ENCODE measurements around the gene LRRK2. TPM values are rescaled to one million over a fixed set of nuclear protein-coding genes. Genes with fewer than 3 reads are reported as not detected.
"Not testable (repeated sequence)": the region's sequence is repeated elsewhere in the genome, so short reads cannot be mapped to it uniquely, and the experiment has no call there.

Gene LRRK2
- polyA plus RNA-seq, 2 donors = 5.8 to 6.6 TPM

- H3K27me3 ChIP-seq (ENCODE audit: control insufficient read depth in 1 of 2, insufficient read depth in 2 of 2, low read length in 2 of 2) = no peaks in the 10 kb centered on the region
- WGBS, 2 donors = 97 to 98% methylated on average over 4 of the region's 4 CpGs
- H3K4me1 ChIP-seq (ENCODE audit: control insufficient read depth in 2 of 2, insufficient read depth in 2 of 2, low read length in 1 of 2) = no peaks in the 10 kb centered on the region
- no peaks in the 10 kb centered on the region for H3K36me3 ChIP-seq (ENCODE audit: control insufficient read depth in 2 of 2, insufficient read depth in 2 of 2, low read length in 1 of 2)
- no peak overlapping the region for H3K27ac ChIP-seq (ENCODE audit: low read depth in 2 of 2, low read length in 1 of 2)
- no peaks in the 10 kb centered on the region for H3K9me3 ChIP-seq (ENCODE audit: control insufficient read depth in 2 of 2, insufficient read depth in 1 of 2, low read depth in 1 of 2, low read length in 1 of 2)
- no peak overlapping the region for H3K4me3 ChIP-seq (ENCODE audit: low read depth in 1 of 2, low read length in 2 of 2)
Measured at GRCh38 chr12:40240779-40241178, 16.0 kb downstream of the LRRK2 start.

- 74 to 77% methylated on average over 1 of the region's 1 CpG for WGBS, 2 donors
- H3K9me3 ChIP-seq (ENCODE audit: control insufficient read depth in 2 of 2, insufficient read depth in 1 of 2, low read depth in 1 of 2, low read length in 1 of 2) = no peaks in the 10 kb centered on the region
- H3K36me3 ChIP-seq (ENCODE audit: control insufficient read depth in 2 of 2, insufficient read depth in 2 of 2, low read length in 1 of 2) = no peaks in the 10 kb centered on the region
- H3K27me3 ChIP-seq (ENCODE audit: control insufficient read depth in 1 of 2, insufficient read depth in 2 of 2, low read length in 2 of 2) = no peaks in the 10 kb centered on the region
- no peak overlapping the region for H3K4me3 ChIP-seq (ENCODE audit: low read depth in 1 of 2, low read length in 2 of 2)
- no peak overlapping the region for H3K27ac ChIP-seq (ENCODE audit: low read depth in 2 of 2, low read length in 1 of 2)
- no peaks in the 10 kb centered on the region for H3K4me1 ChIP-seq (ENCODE audit: control insufficient read depth in 2 of 2, insufficient read depth in 2 of 2, low read length in 1 of 2)
Measured at GRCh38 chr12:40241741-40242140, 16.9 kb downstream of the LRRK2 start.

GRCh38 chr12:40244526-40245156 lies 19.8 kb downstream of the LRRK2 start:
- 88 to 92% methylated on average over 5 of the region's 5 CpGs for WGBS, 2 donors
- not testable (repeated sequence) for H3K27me3 ChIP-seq (ENCODE audit: control insufficient read depth in 1 of 2, insufficient read depth in 2 of 2, low read length in 2 of 2); H3K4me3 ChIP-seq (ENCODE audit: low read depth in 1 of 2, low read length in 2 of 2); H3K36me3 ChIP-seq (ENCODE audit: control insufficient read depth in 2 of 2, insufficient read depth in 2 of 2, low read length in 1 of 2); H3K4me1 ChIP-seq (ENCODE audit: control insufficient read depth in 2 of 2, insufficient read depth in 2 of 2, low read length in 1 of 2); H3K27ac ChIP-seq (ENCODE audit: low read depth in 2 of 2, low read length in 1 of 2); H3K9me3 ChIP-seq (ENCODE audit: control insufficient read depth in 2 of 2, insufficient read depth in 1 of 2, low read depth in 1 of 2, low read length in 1 of 2)

- H3K27ac ChIP-seq (ENCODE audit: low read depth in 2 of 2, low read length in 1 of 2) = no peak overlapping the region
- H3K4me3 ChIP-seq (ENCODE audit: low read depth in 1 of 2, low read length in 2 of 2) = no peak overlapping the region
- H3K9me3 ChIP-seq (ENCODE audit: control insufficient read depth in 2 of 2, insufficient read depth in 1 of 2, low read depth in 1 of 2, low read length in 1 of 2) = no peaks in the 10 kb centered on the region
- no peaks in the 10 kb centered on the region for H3K4me1 ChIP-seq (ENCODE audit: control insufficient read depth in 2 of 2, insufficient read depth in 2 of 2, low read length in 1 of 2)
- peaks cover 0 to 2% of the 10 kb centered on the region in 2 donors for H3K36me3 ChIP-seq (ENCODE audit: control insufficient read depth in 2 of 2, insufficient read depth in 2 of 2, low read length in 1 of 2)
- 42 to 56% methylated on average over 1 of the region's 1 CpG for WGBS, 2 donors
- no peaks in the 10 kb centered on the region for H3K27me3 ChIP-seq (ENCODE audit: control insufficient read depth in 1 of 2, insufficient read depth in 2 of 2, low read length in 2 of 2)
Measured at GRCh38 chr12:40248034-40248433, 23.2 kb downstream of the LRRK2 start.

- Histone ChIP-seq H3K27me3 (ENCODE audit: control insufficient read depth in 1 of 2, insufficient read depth in 2 of 2, low read length in 2 of 2) (no peaks in the 10 kb centered on the region), H3K27ac (ENCODE audit: low read depth in 2 of 2, low read length in 1 of 2) (no peak overlapping the region), H3K4me3 (ENCODE audit: low read depth in 1 of 2, low read length in 2 of 2) (no peak overlapping the region), H3K4me1 (ENCODE audit: control insufficient read depth in 2 of 2, insufficient read depth in 2 of 2, low read length in 1 of 2) (no peaks in the 10 kb centered on the region), H3K36me3 (ENCODE audit: control insufficient read depth in 2 of 2, insufficient read depth in 2 of 2, low read length in 1 of 2) (peaks cover 0 to 2% of the 10 kb centered on the region in 2 donors), H3K9me3 (ENCODE audit: control insufficient read depth in 2 of 2, insufficient read depth in 1 of 2, low read depth in 1 of 2, low read length in 1 of 2) (no peaks in the 10 kb centered on the region)
- WGBS, 2 donors = 64 to 65% methylated on average over 4 of the region's 4 CpGs
Measured at GRCh38 chr12:40248585-40249297, 23.9 kb downstream of the LRRK2 start.

GRCh38 chr12:40250652-40251051 lies 25.9 kb downstream of the LRRK2 start:
- not testable (repeated sequence) for H3K4me1 ChIP-seq (ENCODE audit: control insufficient read depth in 2 of 2, insufficient read depth in 2 of 2, low read length in 1 of 2); H3K4me3 ChIP-seq (ENCODE audit: low read depth in 1 of 2, low read length in 2 of 2); H3K9me3 ChIP-seq (ENCODE audit: control insufficient read depth in 2 of 2, insufficient read depth in 1 of 2, low read depth in 1 of 2, low read length in 1 of 2); H3K27ac ChIP-seq (ENCODE audit: low read depth in 2 of 2, low read length in 1 of 2); H3K27me3 ChIP-seq (ENCODE audit: control insufficient read depth in 1 of 2, insufficient read depth in 2 of 2, low read length in 2 of 2); H3K36me3 ChIP-seq (ENCODE audit: control insufficient read depth in 2 of 2, insufficient read depth in 2 of 2, low read length in 1 of 2)
- WGBS, 2 donors = 86 to 98% methylated on average over 3 of the region's 3 CpGs

- H3K9me3 ChIP-seq (ENCODE audit: control insufficient read depth in 2 of 2, insufficient read depth in 1 of 2, low read depth in 1 of 2, low read length in 1 of 2) = no peaks in the 10 kb centered on the region
- peak overlapping the region in 1 of 2 donors; percentile 81 for H3K27ac ChIP-seq (ENCODE audit: low read depth in 2 of 2, low read length in 1 of 2)
- 55 to 71% methylated on average over 1 of the region's 1 CpG for WGBS, 2 donors
- no peaks in the 10 kb centered on the region for H3K4me1 ChIP-seq (ENCODE audit: control insufficient read depth in 2 of 2, insufficient read depth in 2 of 2, low read length in 1 of 2)
- no peaks in the 10 kb centered on the region for H3K27me3 ChIP-seq (ENCODE audit: control insufficient read depth in 1 of 2, insufficient read depth in 2 of 2, low read length in 2 of 2)
- H3K36me3 ChIP-seq (ENCODE audit: control insufficient read depth in 2 of 2, insufficient read depth in 2 of 2, low read length in 1 of 2) = peaks cover 0 to 2% of the 10 kb centered on the region in 2 donors
- no peak overlapping the region for H3K4me3 ChIP-seq (ENCODE audit: low read depth in 1 of 2, low read length in 2 of 2)
Measured at GRCh38 chr12:40253936-40254335, 29.1 kb downstream of the LRRK2 start.

GRCh38 chr12:40254455-40255085 lies 29.8 kb downstream of the LRRK2 start:
- H3K36me3 ChIP-seq (ENCODE audit: control insufficient read depth in 2 of 2, insufficient read depth in 2 of 2, low read length in 1 of 2) = peaks cover 0 to 2% of the 10 kb centered on the region in 2 donors
- 76 to 81% methylated on average over 5 of the region's 5 CpGs for WGBS, 2 donors
- peak overlapping the region; percentile 50 to 81 for H3K27ac ChIP-seq (ENCODE audit: low read depth in 2 of 2, low read length in 1 of 2)
- H3K9me3 ChIP-seq (ENCODE audit: control insufficient read depth in 2 of 2, insufficient read depth in 1 of 2, low read depth in 1 of 2, low read length in 1 of 2) = no peaks in the 10 kb centered on the region
- no peaks in the 10 kb centered on the region for H3K4me1 ChIP-seq (ENCODE audit: control insufficient read depth in 2 of 2, insufficient read depth in 2 of 2, low read length in 1 of 2)
- no peak overlapping the region for H3K4me3 ChIP-seq (ENCODE audit: low read depth in 1 of 2, low read length in 2 of 2)
- H3K27me3 ChIP-seq (ENCODE audit: control insufficient read depth in 1 of 2, insufficient read depth in 2 of 2, low read length in 2 of 2) = no peaks in the 10 kb centered on the region

GRCh38 chr12:40258371-40258770 lies 33.6 kb downstream of the LRRK2 start:
- Histone ChIP-seq H3K27ac (ENCODE audit: low read depth in 2 of 2, low read length in 1 of 2) (no peak overlapping the region), H3K36me3 (ENCODE audit: control insufficient read depth in 2 of 2, insufficient read depth in 2 of 2, low read length in 1 of 2) (no peaks in the 10 kb centered on the region), H3K4me1 (ENCODE audit: control insufficient read depth in 2 of 2, insufficient read depth in 2 of 2, low read length in 1 of 2) (no peaks in the 10 kb centered on the region), H3K9me3 (ENCODE audit: control insufficient read depth in 2 of 2, insufficient read depth in 1 of 2, low read depth in 1 of 2, low read length in 1 of 2) (no peaks in the 10 kb centered on the region), H3K27me3 (ENCODE audit: control insufficient read depth in 1 of 2, insufficient read depth in 2 of 2, low read length in 2 of 2) (no peaks in the 10 kb centered on the region), H3K4me3 (ENCODE audit: low read depth in 1 of 2, low read length in 2 of 2) (no peak overlapping the region)
- 78 to 81% methylated on average over 7 of the region's 7 CpGs for WGBS, 2 donors
